Left ventricle myocardium inferior (tissue), 1 donor: Measurements from ENCODE around the gene STK32C. TPM values are rescaled to one million over a fixed set of nuclear protein-coding genes. Genes with fewer than 3 reads are reported as not detected.

ENCODE experiments used
- DNase-seq: peaks from one replicate; pipeline ENCODE4 v3.0.0-alpha.2; 2020
- H3K27ac ChIP-seq: fragments of 200-600 bp; replicated peaks from 2 replicates; pipeline ENCODE4 v1.8.0; 2021
- H3K27me3 ChIP-seq: fragments of 200-600 bp; 2 replicates; pipeline ENCODE4 v1.8.0; 2021; ENCODE audit warnings: low read depth
- H3K36me3 ChIP-seq: fragments of 200-600 bp; 2 replicates; pipeline ENCODE4 v1.8.0; 2021
- H3K4me1 ChIP-seq: fragments of 200-600 bp; 2 replicates; pipeline ENCODE4 v1.8.0; 2021
- H3K4me3 ChIP-seq: fragments of 200-600 bp; 2 replicates; pipeline ENCODE4 v1.8.0; 2021; ENCODE audit warnings: mild to moderate bottlenecking, moderate library complexity
- H3K9me3 ChIP-seq: fragments of 200-600 bp; replicated peaks from 2 replicates; pipeline ENCODE4 v1.8.0; 2021
- CTCF ChIP-seq: fragments of 200-600 bp; IDR thresholded peaks from 2 replicates; pipeline ENCODE4 v1.8.0; 2021; ENCODE audit warnings: antibody characterized with exemption, mild to moderate bottlenecking, borderline replicate concordance
- intact Hi-C: fragments of 100-400 bp; cut with micrococcal nuclease; formaldehyde crosslinking; loops from one replicate; pipeline ENCODE4 v1.11.0; 2022
- total RNA-seq: library from RNA; stranded (reverse); fragmentation: NEBNext Ultra II Directional; extraction: Animal tissue kit (Norgen Biotek cat#: 25700); gene quantifications from one replicate; pipeline ENCODE4 v1.2.1, GENCODE V29; 2021
- donor health status: DM: no; HTN: yes; CAD: no; lungs with severe emphysema.

Gene STK32C
- total RNA-seq, 1 donor from 2014 or later, result 4.4 TPM

DNA sequence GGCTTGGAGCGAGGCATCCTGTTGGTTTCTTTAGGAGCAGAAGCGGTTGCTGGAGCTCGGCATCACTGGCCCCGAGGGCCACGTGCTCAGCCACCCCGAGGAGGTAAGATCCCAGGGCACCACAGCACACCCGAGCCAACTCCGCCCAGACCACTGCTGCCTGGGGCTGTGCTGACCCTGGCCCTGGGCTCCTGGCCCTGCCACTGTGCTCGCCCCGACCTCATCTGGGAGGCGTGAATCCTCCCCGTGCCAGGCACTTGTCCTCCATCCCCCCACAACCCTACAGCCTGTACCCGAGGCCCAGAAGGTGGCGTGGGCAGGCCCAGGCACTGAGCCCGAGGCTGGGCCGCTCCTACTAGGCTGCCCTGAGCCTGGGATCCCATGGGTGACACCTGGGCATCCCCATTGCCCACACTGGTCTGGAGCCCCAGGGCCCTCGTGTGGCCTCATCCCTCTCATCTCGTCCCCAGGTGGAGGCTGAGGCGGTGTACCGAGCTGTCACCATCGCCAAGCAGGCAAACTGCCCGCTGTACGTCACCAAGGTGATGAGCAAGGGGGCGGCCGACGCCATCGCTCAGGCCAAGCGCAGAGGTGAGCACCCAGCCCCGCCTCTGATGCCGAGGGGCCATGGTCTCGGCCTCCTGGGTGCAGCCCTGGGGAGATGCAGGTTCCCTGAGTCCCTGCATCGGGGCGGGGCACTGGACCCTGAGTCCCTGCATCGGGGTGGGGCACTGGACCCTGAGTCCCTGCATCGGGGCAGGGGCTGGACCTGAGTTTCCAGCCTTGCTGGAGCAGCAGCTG, 109.2 kb downstream of the STK32C start:
- intact Hi-C loops, result no loop called here
- H3K36me3 ChIP-seq, result peaks cover 33% of the 10 kb centered on the region
- H3K27me3 ChIP-seq, result no peaks in the 10 kb centered on the region
- no peak overlapping the region for H3K27ac ChIP-seq
- no peaks in the 10 kb centered on the region for H3K9me3 ChIP-seq
- no peak overlapping the region for H3K4me3 ChIP-seq
- peaks cover 7% of the 10 kb centered on the region for H3K4me1 ChIP-seq
- DNase-seq, result no peak
- TF ChIP-seq CTCF, result no peak

DNA sequence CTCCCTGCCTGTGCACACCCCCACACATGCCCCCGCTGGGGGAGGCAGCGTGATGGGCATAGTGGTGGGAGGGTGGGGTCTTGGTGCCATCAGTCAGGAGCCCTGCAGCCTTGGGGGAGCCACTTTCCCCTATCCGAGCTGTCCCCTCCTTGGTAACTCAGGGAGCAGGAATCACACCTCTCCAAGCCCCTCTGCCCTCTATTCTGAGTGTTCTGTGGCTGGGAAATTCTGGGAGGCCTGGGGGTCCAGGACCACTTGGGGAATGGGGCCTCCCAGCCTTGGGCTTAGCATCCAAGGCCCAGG, 109.7 kb downstream of the STK32C start:
- intact Hi-C loops, result no loop called here
- no peaks in the 10 kb centered on the region for H3K27me3 ChIP-seq
- H3K4me3 ChIP-seq, result no peak overlapping the region
- DNase-seq, result no peak
- H3K36me3 ChIP-seq, result peaks cover 29% of the 10 kb centered on the region
- H3K9me3 ChIP-seq, result no peaks in the 10 kb centered on the region
- H3K27ac ChIP-seq, result no peak overlapping the region
- H3K4me1 ChIP-seq, result peaks cover 12% of the 10 kb centered on the region
- TF ChIP-seq CTCF, result no peak

DNA sequence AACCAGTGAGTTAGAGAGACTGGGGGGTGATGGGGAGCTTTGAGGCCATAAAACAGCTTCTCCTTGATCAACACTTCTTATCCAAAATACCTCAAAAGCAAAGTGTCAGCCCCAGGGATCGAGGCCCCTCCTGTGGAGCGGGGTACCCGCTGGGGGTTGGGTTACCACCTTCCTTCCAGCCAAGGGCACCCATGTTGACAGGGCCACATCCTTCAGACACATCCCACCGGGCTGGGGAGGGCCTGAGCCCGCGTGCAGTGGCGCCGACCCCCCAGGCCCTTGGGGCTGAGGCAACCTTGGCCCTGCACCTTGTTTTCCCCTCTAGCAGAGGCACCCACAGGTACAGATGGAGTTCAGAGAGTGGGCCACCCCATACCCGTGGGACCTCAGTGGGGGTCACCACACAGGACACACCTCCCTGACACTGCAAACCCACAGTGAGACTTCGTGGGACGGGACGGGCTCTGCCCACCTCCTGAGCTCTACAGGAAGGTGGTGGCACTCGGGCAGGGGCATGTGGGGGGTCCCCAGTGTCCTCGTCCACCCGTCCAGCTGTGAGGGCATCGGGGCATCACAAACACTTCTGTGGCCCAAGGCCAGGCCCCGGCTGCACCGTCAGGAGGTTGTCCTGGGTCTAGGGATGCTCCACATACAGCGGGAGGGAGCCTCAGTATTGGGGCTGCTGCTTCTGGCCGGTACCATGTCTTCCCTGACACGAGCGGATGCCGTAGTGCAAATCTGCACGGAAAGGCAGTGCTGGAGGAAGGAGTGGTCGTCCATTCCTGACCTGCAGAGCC, 110.3 kb downstream of the STK32C start:
- no peak overlapping the region for H3K27ac ChIP-seq
- no peak for DNase-seq
- H3K36me3 ChIP-seq, result peaks cover 24% of the 10 kb centered on the region
- H3K9me3 ChIP-seq, result no peaks in the 10 kb centered on the region
- no peak overlapping the region for H3K4me3 ChIP-seq
- intact Hi-C loops, result no loop called here
- H3K4me1 ChIP-seq, result peaks cover 16% of the 10 kb centered on the region
- no peaks in the 10 kb centered on the region for H3K27me3 ChIP-seq
- no peak for TF ChIP-seq CTCF

DNA sequence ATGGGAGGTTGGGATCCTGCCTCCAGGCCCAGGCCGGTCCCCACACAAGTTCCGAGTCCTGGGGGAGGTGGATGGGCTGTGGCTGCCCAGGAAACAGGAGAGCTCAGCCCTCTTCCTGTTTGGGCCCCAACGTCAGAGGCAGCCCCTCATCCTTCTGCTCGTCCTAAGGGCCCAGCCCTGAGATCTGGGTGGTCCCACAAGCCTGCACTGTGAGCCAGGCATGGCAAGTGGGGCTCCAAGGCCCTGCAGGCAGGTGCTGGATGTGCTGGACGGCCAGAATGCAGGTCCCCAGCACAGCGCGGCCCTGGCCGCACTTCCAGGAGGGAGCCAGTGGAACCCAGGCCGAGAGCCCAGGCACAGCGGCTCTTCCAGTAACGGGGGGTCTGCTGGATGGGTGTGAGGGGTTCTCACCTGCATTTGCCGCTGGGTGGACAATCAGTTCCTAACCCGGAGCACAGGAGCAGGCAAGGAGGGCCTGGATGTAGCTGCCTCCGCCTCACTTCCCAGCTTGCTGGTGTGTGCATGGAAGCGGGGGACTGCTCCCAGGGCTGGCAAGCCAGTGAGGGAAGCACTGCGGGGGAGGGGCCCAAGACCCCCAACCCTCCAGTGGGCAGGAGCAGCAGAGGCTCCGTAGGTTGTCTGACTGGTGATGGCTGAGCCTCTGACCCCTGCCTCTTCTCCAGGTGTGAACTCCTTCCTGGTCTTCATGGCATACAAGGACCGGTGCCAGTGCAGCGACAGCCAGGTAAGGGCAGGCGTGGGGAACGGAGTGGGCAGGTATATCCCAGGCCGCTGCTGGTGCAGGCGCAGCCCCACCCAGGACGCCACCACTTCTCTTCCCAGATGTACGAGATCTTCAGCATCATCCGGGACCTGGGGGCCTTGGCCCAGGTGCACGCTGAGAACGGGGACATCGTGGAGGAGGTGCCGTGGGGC, 111.3 kb downstream of the STK32C start:
- DNase-seq, result no peak

More for the DNA sequence above, 111.3 kb downstream of the STK32C start:
- H3K9me3 ChIP-seq, result no peaks in the 10 kb centered on the region
- no peaks in the 10 kb centered on the region for H3K27me3 ChIP-seq
- peaks cover 22% of the 10 kb centered on the region for H3K4me1 ChIP-seq
- no peak overlapping the region for H3K4me3 ChIP-seq
- peaks cover 15% of the 10 kb centered on the region for H3K36me3 ChIP-seq
- TF ChIP-seq CTCF, result no peak
- intact Hi-C loops, result no loop called here
- no peak overlapping the region for H3K27ac ChIP-seq
